Measurements from ENCODE around the gene CDC27. TPM values are rescaled to one million over a fixed set of nuclear protein-coding genes. Genes with fewer than 3 reads are reported as not detected.

Gene CDC27
- total RNA-seq, 1 donor from 2014 or later: 93.4 TPM

GRCh38 chr17:47095268-47095667 is 93.8 kb downstream of the CDC27 start:
- H3K4me1 Mint-ChIP-seq (ENCODE audit: unreplicated experiment): peaks cover 12% of the 10 kb centered on the region
- H3K9me3 Mint-ChIP-seq: peaks cover 5% of the 10 kb centered on the region
- no peak for DNase-seq (ENCODE audit: extremely low spot score, unreplicated experiment)
- no peak overlapping the region for H3K4me3 Mint-ChIP-seq
- no peak overlapping the region for H3K27ac Mint-ChIP-seq
- peaks cover 16% of the 10 kb centered on the region for H3K36me3 Mint-ChIP-seq
- TF ChIP-seq CTCF (conservative IDR thresholded peaks at IDR 0.05): no peak
- H3K27me3 Mint-ChIP-seq: no peaks in the 10 kb centered on the region

DNA sequence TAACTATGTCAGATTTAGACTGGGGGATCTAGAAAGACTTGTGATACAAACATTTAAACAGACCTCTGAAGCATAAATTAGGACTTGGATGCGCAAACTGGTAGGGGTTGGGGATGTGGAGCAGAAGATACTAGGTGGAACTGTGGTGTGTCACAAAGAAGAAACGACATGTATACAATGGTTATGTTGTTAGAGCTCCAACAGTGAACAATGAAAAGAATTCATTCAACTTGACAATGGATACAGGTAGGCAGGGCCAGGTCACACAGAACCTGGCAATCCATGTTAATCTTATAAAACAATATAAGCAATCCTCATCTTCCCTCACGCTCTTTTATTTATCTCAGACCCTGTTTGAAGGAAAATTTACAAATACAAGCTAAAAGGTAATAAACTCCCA is 102.0 kb downstream of the CDC27 start:
- Mint-ChIP-seq H3K9me3 (peaks cover 5% of the 10 kb centered on the region), H3K27me3 (no peaks in the 10 kb centered on the region), H3K4me3 (no peak overlapping the region), H3K27ac (no peak overlapping the region), H3K4me1 (ENCODE audit: unreplicated experiment) (peaks cover 9% of the 10 kb centered on the region), H3K36me3 (peaks cover 7% of the 10 kb centered on the region)
- no peak for DNase-seq (ENCODE audit: extremely low spot score, unreplicated experiment)
- no peak for TF ChIP-seq CTCF (conservative IDR thresholded peaks at IDR 0.05)

GRCh38 chr17:47085736-47086135 is 103.4 kb downstream of the CDC27 start:
- H3K4me1 Mint-ChIP-seq (ENCODE audit: unreplicated experiment): peaks cover 9% of the 10 kb centered on the region

DNA sequence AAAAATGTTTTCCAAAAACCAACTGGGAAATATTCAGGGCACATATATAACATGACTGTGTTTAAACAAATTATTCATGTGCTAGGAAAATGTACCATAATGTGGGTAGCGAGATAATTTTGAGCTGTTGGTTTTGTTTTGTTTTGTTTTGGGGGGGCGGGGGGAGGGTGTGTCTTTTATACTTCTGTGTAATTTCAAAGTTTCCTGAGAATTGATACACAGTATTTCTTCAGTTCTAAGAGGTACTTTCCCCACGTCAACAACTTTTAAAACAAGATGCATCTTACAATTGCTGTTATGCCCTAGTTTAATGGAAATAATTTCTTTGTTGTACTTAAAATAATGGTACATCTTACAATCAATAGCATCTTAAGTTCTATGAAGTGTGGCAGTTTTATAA is 110.3 kb downstream of the CDC27 start:
- H3K36me3 Mint-ChIP-seq: peaks cover 6% of the 10 kb centered on the region
- H3K4me1 Mint-ChIP-seq (ENCODE audit: unreplicated experiment): no peaks in the 10 kb centered on the region

More at GRCh38 chr17:47085736-47086135, 103.4 kb downstream of the CDC27 start:
- DNase-seq (ENCODE audit: extremely low spot score, unreplicated experiment): no peak
- Mint-ChIP-seq H3K36me3 (no peaks in the 10 kb centered on the region), H3K4me3 (no peak overlapping the region), H3K9me3 (no peaks in the 10 kb centered on the region), H3K27ac (no peak overlapping the region), H3K27me3 (no peaks in the 10 kb centered on the region)
- TF ChIP-seq CTCF (conservative IDR thresholded peaks at IDR 0.05): no peak

DNA sequence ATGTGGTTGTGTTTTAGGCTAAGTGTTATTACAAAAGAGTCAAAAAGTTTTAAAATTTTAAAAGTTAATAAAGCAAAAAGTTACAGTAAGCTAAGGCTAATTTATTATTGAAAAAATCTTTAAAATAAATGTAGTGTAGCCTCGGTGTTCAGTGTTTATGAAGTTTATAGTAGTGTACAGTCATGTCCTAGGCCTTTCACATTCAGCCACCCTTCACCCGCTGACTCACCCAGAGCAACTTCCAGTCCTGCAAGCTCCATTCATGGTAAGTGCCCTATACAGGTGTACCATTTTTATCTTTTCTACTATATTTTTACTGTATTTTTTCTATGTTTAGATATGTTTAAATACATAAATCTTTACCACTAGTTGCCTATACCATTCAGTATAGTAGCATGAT is 111.5 kb downstream of the CDC27 start:
- no peaks in the 10 kb centered on the region for H3K27me3 Mint-ChIP-seq

More for the DNA sequence above, 110.3 kb downstream of the CDC27 start:
- Mint-ChIP-seq H3K27me3 (no peaks in the 10 kb centered on the region), H3K27ac (no peak overlapping the region), H3K4me3 (no peak overlapping the region), H3K9me3 (no peaks in the 10 kb centered on the region)
- DNase-seq (ENCODE audit: extremely low spot score, unreplicated experiment): no peak
- TF ChIP-seq CTCF (conservative IDR thresholded peaks at IDR 0.05): no peak

More for the DNA sequence above, 111.5 kb downstream of the CDC27 start:
- Mint-ChIP-seq H3K4me1 (ENCODE audit: unreplicated experiment) (no peaks in the 10 kb centered on the region), H3K27ac (no peak overlapping the region), H3K4me3 (no peak overlapping the region), H3K9me3 (no peaks in the 10 kb centered on the region), H3K36me3 (peaks cover 6% of the 10 kb centered on the region)
- no peak for DNase-seq (ENCODE audit: extremely low spot score, unreplicated experiment)
- TF ChIP-seq CTCF (conservative IDR thresholded peaks at IDR 0.05): no peak
